ENCODE results near the gene TMEM53. TPM values are rescaled to one million over a fixed set of nuclear protein-coding genes. Genes with fewer than 3 reads are reported as not detected.
A peak's percentile ranks its signal among the peaks of the same experiment; 100 is the strongest.

TMEM53 gene
- total and polyA plus RNA-seq, 11 donors = 8.5 to 20.0 (median 12.5) TPM

DNA sequence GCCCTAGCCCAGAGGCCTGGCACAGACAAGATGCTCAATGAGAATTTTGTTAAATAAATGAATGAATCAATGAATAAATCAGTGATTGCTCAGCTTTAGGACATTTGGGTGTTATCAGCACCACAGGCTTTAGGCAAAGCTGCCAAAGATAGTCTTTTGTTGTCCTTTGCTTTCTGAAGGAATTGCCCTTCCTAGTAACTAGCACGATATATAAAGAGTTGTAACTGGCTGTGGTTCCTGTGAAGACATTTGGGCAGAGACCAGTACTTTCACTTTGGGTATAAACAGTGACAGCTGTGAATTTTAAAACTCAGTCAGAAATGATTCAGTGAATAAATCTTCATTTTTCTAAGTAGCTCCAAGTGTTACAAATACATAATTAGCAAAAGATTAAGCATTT lies 43.4 kb upstream of the TMEM53 start:
- DNase-seq (no peak), ATAC-seq (no peak)
- H3K9me3 ChIP-seq = no peaks in the 10 kb centered on the region
- no peaks in the 10 kb centered on the region for H3K27me3 ChIP-seq
- no peaks in the 10 kb centered on the region for H3K36me3 ChIP-seq
- H3K27ac ChIP-seq = no peak overlapping the region
- H3K4me1 ChIP-seq = peaks cover 0 to 38% (median 0%) of the 10 kb centered on the region in 12 donors
- no peak overlapping the region for H3K4me3 ChIP-seq
- TF ChIP-seq, protein P1, sequence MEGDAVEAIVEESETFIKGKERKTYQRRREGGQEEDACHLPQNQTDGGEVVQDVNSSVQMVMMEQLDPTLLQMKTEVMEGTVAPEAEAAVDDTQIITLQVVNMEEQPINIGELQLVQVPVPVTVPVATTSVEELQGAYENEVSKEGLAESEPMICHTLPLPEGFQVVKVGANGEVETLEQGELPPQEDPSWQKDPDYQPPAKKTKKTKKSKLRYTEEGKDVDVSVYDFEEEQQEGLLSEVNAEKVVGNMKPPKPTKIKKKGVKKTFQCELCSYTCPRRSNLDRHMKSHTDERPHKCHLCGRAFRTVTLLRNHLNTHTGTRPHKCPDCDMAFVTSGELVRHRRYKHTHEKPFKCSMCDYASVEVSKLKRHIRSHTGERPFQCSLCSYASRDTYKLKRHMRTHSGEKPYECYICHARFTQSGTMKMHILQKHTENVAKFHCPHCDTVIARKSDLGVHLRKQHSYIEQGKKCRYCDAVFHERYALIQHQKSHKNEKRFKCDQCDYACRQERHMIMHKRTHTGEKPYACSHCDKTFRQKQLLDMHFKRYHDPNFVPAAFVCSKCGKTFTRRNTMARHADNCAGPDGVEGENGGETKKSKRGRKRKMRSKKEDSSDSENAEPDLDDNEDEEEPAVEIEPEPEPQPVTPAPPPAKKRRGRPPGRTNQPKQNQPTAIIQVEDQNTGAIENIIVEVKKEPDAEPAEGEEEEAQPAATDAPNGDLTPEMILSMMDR (IDR thresholded peaks at IDR 0.05) = no peak
- TF ChIP-seq POLR2A (IDR thresholded peaks at IDR 0.05) = no peak
- intact Hi-C loops (cut with DNase I) = no loop called here
- 53 to 62% (median 59%) methylated on average over 1 of the region's 1 CpG for WGBS, 4 donors

GRCh38 chr1:44717156-44717555 lies 42.9 kb upstream of the TMEM53 start:
- ATAC-seq = no peak
- Histone ChIP-seq H3K27ac (no peak overlapping the region), H3K4me3 (no peak overlapping the region), H3K36me3 (no peaks in the 10 kb centered on the region), H3K9me3 (no peaks in the 10 kb centered on the region), H3K4me1 (peaks cover 0 to 33% (median 0%) of the 10 kb centered on the region in 12 donors), H3K27me3 (no peaks in the 10 kb centered on the region)
- no peak for DNase-seq
- 88 to 92% (median 89%) methylated on average over 4 of the region's 4 CpGs for WGBS, 4 donors
- intact Hi-C loops (cut with DNase I) = no loop called here
- no peak for TF ChIP-seq POLR2A (IDR thresholded peaks at IDR 0.05)
- TF ChIP-seq, protein P1 (IDR thresholded peaks at IDR 0.05) = no peak

DNA sequence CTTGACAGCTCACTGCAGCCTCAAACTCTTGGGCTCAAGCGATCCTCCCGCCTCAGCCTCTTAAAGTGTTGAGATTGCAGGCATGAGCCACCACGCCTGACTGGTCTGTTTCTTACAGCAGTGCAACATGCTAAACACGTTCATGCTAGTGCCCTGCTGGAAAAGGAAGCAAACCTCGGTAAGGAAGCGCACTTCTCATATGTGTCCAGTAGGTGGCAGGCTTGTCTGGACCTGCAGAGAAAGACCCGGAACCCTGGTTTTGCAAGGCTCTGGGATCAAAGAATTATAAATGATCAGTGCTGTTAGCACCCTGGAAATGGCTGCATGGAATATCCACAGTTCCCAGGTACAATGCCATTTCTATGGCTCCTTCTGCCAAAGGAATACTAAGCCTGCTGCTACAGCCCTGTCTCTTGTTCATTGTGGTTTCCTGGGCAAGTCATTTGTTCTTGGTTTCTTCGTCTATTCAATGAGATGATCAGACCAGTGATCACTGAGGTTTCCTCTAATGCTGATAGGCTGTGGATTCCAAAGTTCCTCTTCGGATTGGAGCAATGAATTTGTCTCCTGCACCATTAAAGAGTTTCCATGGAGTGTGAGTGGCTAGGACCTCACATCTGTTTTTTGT lies 40.8 kb upstream of the TMEM53 start:
- H3K4me3 ChIP-seq = no peak overlapping the region
- H3K4me1 ChIP-seq = peaks cover 0 to 21% (median 0%) of the 10 kb centered on the region in 12 donors
- ATAC-seq (peak in 3 of 4 donors; percentile 74 to 81 (median 75)), DNase-seq (peak in 3 of 5 donors; percentile 43 to 59 (median 54))
- TF ChIP-seq, protein P1 (IDR thresholded peaks at IDR 0.05) = peak; percentile 84 to 95 (median 90)
- no peak for TF ChIP-seq POLR2A (IDR thresholded peaks at IDR 0.05)
- peaks cover 0 to 3% (median 0%) of the 10 kb centered on the region in 9 donors for H3K27me3 ChIP-seq
- WGBS, 4 donors = 6 to 11% (median 8%) methylated on average over 9 of the region's 9 CpGs
- intact Hi-C loops (cut with DNase I) = no loop called here
- no peaks in the 10 kb centered on the region for H3K36me3 ChIP-seq
- no peaks in the 10 kb centered on the region for H3K9me3 ChIP-seq
- no peak overlapping the region for H3K27ac ChIP-seq

DNA sequence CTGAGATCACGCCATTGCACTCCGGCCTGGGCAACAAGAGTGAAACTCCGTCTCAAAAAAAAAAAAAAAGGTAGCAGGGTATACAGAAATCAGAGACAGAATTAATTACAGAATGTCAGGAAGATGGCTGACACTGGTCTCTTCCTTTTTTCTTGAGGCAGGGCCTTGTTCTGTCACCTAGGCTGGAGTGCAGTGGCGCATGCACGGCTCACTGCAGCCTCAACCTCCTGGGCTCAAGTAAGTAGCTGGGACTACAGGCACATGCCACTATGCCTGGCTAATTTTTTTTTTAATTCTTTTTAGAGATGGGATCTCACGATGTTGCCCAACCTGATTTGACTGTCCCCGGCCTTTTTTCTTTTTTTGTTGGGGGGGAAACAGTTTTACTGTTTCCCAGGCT lies 40.3 kb upstream of the TMEM53 start:
- H3K4me3 ChIP-seq = no peak overlapping the region
- 90 to 95% (median 92%) methylated on average over 7 of the region's 7 CpGs for WGBS, 4 donors
- peaks cover 0 to 3% (median 0%) of the 10 kb centered on the region in 9 donors for H3K27me3 ChIP-seq
- intact Hi-C loops (cut with DNase I) = no loop called here
- DNase-seq (no peak), ATAC-seq (no peak)
- no peaks in the 10 kb centered on the region for H3K36me3 ChIP-seq
- no peak for TF ChIP-seq POLR2A (IDR thresholded peaks at IDR 0.05)
- H3K9me3 ChIP-seq = no peaks in the 10 kb centered on the region
- no peak overlapping the region for H3K27ac ChIP-seq
- H3K4me1 ChIP-seq = peaks cover 0 to 21% (median 0%) of the 10 kb centered on the region in 12 donors

Data from heart left ventricle (tissue), 16 donors.